ENCODE results near the gene CMTM7.

CMTM7 gene

DNA sequence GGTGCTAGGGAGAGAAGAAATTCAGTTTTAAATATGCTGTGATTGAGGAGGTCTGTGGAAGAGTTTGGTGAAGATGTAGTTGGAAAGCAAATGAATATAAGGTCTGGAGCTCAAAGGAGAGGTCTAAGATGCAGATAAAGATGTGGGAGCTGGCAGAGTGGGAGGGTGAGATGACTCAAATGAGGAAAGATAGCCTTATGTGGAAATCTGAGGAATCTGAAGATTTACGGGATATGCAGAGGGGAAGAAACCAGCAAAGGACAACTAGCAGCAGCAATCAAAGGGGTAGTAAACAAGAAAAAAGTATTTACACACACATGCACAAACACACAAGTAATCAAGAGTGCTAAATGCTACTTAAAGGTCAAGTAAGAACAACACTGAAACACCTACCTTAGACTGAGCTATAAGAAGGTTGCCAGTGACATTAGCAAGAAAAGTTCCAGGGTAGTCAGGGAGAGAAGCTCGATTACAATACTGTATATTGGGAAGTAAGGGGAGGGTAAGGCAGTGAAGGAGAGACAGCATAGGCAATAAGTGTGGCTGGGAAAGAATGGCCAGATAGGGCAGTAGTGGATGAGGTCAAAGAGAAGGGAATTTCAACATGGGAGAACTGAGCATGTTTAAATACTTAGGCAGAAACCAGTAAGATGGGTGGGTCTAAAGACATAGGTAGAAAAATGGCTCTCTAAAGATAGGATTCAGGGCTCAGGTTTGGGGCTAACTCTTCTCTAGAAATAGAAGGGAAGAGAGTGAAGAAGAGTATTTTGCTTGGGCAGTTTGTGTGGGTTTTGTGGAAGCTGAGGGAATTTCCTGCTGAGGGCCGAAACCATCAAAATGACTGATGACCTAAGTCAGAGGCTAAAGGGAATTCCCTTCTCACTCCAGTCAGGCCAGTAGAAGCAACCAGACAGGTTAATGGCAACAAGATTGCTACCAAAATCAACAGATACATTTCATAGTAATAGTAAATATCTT is 102.1 kb downstream of the CMTM7 start:
- DNase-seq, result no peak

- no peak for DNase-seq
These were observed 103.4 kb downstream of the CMTM7 start for GRCh38 chr3:32495085-32495484.

DNA sequence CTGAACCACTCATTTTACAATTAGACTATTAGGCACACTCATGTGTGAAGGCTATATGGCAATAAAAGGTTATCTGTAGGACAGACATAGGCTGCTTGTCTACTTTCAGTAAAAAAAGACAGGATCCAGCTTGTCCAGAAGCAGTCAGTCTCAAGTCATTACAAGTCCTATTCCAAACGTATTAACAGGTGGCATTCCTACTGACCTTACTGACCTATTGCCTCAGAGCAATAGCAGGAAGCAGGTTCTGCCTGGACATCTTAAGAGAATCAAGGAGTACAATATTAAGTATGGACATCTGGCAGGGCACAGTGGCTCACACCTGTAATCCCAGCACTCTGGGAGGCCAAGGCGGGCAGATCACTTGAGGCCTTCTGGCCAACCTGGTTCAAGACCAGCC is 104.0 kb downstream of the CMTM7 start:
- no peak for DNase-seq

DNA sequence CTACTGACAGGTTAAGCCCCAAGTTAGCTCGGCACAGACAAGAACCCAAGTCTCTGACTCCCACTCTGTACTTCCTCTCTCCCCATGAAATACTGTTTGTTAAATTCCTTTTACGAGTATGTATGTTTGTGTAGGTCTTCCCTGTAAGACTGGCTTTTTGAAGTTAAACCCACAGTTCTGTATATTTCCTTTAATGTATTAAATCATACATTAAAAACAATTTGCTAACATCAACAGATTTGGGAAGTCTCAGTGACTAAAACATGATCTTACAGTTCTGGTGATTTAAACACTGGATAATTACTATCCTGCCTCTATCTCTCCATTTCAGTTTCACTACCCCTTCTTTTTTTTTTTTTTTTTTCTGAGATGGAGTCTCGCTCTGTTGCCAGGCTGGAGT is 106.6 kb downstream of the CMTM7 start:
- DNase-seq, result no peak

DNA sequence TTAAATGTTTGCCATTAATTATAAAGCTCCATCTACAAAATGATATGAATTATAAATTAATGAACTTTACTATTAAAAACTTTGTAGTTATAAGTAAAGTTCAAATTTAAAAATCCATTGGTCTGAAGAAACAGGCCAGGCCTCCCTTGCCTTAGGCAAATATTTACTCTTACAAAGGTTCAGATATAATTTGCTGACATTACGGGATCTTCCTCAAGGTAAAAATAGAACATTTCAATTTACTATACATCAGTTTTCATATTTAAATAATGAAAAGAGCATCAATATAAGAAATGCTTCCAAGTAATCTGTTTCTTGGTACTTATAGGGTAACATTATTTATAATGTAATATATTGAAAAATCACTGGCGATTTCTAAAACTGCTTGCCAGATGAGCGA is 107.3 kb downstream of the CMTM7 start:
- DNase-seq, result no peak

DNA sequence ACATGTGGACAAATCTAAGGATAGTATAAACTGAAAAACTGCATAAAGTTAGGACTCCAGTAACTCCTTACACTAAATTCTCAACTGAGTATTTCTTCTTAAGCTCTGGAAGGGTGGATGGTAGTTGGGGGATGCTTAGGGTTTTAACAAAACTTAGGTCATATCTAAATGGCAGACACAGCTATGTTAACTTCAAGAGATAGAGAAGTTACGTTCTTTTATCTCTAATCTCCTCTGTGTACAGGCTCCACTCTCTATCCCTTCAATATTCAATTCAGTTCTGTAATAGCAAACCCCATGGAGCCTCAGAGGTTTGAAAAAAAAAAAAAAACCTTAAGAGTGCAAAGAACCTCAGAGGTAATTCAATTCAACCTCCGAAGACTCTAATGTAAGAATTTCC is 107.9 kb downstream of the CMTM7 start:
- DNase-seq, result no peak

DNA sequence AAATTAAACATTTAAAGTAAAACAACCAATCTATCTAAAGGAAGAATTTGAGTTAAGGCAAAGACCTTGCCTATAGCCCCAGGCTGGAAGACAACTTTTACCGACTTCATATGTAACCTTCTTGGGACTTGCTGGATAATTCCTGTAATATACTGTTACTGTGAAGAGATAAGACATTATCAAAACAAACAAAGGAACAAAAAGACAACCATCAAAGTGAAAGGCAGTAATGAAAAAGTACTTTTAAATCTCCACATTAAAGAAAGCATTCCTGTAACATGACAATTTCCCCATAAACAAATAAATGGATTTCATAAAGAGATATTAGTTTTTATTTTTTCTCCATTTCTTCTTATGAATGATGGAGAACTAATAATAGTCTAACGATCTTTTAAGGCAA is 108.6 kb downstream of the CMTM7 start:
- no peak for DNase-seq

- no peak for DNase-seq
These were observed 109.5 kb downstream of the CMTM7 start for GRCh38 chr3:32500880-32501782.

DNA sequence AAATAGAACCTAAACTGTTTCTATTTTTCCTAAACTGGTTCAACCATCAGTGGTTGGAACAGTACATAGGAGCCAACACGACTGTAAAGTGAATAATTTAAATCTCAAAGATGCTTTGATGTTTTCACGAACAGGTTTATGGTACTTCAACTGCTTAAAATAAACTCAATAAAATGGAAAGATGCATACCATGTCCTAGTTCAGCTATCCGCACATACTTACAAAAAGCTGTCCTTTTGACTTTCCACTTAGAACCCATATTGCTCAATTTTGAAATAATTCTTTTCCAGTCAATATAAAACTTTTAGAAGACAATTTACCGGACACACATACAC is 110.1 kb downstream of the CMTM7 start:
- no peak for DNase-seq

DNA sequence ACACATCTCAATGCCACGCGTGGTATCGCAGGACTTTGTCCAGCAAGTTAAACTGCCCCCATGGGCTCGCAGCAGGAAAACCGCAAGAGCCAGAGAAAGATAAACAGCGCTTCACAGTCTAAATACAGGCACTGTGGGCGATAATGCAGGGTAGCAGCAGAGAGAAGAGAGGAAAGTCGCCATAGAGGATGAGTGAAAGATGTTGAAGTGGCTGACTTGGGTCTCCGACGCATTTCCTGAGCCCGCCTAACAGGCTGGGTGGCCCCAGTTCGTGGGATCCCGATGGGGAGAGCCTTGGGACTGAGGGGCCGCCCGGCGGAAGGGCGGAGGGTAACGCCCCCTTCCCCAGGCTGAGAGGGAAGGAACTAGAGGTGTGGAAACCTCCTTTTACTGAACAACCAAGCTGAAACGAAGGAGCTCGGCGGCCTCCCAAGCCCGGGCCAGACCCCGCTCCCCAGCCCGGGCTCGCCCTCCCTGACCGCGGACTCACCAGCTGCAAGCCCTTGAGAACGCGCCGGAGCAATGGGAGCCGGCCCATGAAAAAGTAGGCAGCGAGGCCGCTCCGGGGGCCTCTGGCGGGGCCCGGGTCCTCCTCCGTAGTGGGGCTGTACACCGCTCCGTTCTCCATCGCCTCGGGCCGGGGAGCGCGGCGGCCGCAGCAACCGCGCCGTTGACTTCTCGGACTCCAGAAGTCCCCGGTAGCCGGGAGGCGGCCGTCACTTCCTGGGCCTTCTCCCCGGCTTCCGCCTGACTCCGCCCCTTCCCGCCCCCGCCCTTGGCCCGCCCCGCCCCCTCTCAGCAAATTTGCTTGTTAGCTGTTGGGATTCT is 110.7 kb downstream of the CMTM7 start, which contains the start of gene CMTM6:
Gene CMTM6 (minus strand): TSS at position 735 of the 828 bp plus-strand sequence. CDS start 107 bp downstream, at position 628.
- DNase-seq, result peak; percentile 14

DNA sequence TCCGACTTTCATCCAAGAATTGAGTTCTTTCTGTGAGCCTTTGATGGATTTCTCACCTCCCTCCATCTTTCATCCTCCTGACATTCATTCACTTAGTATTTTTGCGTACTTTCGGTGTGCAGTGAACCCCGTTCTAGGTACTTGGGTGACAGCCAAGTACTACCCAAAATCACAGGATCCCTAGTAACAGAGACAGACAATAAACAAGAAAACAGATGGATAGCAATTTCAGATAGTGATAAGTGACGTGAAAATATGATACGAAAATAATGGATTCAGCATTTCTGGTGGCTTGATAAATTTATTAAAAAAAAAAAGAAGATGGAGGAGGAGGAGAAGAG is 111.3 kb downstream of the CMTM7 start:
- no peak for DNase-seq

All from DMS79 (cell line).